Activated T-cell treated with anti-CD3 and anti-CD28 coated beads, Interleukin-2, amount 50 U/mL, for 1 hour (primary cell): ENCODE measurements around the gene OS9.

Experiments
- DNase-seq: peaks from one replicate; pipeline ENCODE4 v3.0.0-alpha.2; 2020

Gene OS9

DNA sequence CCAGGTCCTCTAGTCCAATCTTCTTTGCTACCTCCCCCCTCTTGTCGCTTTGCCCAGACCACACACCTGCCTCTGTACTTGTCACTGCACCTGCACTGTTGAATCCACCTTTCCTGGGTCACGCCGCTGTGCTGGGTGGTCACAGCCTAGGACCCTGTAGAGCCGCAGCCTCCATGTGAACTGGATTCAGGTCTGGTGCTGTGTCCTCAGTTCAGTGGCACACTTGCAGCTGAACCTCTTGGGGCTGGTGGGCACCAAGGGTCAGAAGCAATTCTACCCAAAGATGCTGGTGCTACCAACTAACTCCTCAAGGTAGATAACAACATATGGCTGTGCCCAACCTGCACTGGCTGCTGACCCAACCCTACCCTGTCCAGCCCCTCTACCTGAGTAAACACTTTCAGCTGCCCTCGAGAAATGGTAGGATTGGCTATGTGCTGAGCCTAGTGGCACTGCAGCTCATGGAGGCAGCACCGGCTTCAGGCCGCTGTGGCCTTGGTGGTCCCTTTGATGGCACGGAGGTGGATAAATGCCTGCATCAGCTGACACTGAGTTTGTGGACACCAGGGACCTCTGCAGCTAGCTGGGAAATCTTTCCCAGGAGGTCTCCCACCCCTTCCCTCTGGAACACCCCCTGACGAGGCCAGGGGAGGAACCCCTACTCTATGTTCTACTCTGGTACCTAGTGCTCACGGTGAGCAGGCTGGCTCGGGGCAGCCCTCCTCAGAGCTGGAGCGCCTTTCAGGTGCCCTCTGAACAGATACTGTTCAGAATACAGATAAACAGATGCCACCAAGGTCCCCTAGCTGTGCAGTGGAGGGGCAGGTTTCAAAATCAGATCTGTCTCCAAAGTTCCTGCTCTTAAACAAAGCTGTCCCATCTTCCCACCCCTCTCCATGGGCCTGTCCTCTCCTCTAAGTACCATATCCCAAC lies 30.3 kb downstream of the OS9 start:
- no peak for DNase-seq

DNA sequence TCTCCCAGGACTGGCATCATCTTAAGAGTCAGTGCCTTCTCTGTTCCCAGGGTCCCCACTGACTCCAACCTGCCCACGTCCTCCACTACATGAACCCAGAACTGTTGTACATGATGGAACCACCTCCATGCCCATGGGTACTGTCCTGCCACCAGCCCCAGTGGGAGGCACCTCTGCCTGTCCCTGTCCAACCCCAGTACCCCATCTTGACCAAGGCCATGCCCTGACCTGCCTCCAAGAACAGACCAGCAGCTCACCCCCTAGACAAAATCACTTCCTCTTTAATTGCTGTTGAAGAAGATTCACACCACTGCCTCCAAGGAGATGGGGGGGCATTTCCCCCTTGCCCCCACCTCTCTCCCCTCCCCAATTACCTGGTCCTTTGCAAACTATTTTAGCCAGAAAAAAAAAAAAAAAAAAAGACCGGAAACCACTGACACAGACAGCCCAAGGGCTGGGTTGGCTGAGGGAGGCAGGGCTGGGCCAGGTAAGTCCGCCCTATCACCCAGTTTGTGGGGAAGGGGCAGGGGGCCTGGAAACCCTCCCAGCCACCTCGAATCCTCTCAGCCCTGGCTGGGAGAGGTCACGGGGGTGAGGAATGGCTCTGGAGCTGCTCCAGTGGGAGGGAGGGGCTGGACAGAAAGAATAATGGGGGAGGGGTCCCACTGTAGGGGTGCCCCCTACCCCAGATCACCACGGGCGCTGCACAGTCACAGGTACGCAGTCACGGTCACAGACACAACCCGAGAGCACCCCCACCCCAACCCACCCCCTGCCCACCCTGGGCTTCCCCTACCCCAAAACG lies 31.2 kb downstream of the OS9 start:
- DNase-seq = no peak

DNA sequence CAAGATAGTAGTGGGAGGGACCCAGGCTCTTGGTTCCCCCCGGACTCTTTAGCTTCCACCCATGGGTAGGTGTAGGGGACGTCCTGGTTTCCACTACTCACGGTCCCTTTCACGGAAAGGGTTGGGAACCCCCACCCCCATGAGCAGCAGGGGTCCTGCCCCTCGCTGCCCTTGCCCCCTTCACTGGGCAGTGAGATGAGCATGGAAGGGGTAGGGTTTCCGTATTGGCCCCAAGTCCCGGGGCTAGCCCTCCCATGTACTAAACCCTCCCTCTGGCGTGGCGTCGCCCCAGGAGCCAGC lies 31.9 kb downstream of the OS9 start:
- no peak for DNase-seq

DNA sequence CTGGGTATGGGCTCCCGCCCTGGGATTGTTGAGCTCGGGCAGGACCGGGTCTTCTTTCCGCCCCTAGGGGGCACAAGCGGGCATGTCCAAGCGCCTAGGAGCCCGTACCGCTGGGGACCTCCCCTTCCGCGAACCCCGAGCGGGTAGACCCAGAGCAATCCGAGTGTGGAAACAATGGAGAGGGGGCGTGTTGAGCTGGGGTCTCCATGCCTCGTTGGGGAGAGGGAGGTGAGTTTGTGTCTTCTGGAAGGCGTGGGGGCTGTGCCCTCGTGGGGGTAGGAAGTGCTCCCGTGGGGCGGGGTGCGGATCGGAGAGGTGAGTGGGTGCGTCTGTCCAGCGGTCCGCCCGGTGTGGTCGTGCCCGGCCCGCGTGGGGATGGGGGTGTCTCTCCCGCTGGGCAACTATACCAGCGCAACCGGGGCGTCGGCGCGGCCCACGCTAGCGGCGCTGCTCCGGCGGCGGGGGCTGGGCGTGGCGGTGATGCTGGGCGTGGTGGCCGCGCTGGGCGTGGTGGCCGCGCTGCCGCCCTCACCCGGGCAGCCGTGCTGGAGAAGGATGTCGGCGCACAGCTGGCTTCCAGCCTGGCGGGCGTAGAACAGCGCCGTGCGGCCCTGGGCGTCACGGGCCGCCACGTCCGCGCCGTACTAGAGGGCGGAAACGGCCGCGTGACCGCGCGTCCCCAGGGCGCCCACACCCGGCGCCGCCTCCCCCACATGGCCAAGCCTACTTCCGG lies 32.4 kb downstream of the OS9 start:
- no peak for DNase-seq

DNA sequence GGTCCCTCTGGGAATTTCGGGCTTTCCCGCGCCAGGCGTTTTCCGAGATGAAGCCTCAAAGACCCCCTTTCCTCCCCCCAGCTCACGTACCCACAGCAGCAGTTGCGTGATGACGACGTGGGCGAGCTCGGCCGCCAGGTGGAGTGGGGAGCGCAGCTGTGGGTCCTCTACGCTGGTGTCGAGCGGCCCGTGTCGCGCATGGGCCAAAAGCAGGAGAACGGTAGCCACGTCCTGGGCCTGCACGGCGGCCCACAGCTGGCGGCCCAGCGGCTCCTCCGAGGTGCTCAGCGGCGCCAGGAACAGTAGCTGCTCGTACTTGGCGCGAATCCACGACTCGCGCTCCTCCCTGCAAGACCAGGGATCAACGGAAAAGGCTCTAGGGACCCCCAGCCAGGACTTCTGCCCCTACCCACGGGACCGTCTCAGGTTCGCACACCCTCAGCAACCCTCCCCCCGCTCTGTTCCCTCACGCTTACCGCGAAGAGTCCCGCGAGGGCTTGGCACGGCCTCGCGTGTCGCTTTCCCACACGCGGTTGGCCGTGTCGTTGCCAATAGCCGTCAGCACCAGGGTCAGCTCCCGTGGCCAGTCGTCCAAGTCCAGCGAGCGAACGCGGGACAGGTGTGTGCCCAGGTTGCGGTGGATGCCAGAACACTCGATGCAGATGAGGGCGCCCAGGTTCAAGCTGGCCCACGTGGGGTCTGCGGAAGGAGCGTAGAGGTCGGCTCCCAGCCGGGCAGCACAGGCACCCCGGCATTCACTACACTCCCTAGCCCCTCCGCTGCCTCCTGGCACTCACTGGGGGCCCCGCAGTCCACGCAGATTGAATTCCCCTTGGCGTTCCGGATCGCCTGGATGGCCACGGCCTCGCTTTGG lies 33.2 kb downstream of the OS9 start:
- no peak for DNase-seq

DNA sequence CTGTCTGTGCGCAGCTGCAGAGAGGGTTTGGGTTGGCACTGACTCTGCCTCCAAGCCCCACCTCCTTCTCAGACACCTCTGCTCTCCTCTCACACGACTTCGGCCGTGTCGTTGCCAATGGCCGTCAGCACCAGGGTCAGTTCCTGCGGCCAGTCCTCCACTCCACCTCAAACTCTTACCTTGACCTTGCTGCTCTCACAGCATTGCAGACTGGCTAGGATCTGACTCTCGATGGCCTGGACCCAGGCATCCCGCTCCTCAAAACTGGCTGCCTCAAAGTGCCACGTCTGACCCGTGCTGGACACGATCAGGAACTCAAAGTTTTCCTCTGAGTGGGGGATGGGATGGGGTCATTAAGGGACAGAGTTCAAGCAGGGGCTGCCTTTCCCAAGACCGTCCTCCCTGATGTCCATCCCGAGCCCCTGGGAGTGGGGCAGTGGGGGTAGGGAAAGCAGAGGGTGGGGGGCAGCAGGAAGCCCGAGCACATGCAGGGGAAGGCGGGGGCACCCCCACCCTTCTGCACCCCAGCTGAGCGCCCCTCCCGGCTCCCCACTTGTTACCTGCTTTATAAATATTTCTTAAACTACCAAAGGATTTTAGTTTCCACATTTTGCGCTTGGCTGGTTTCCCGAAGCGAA lies 33.9 kb downstream of the OS9 start:
- no peak for DNase-seq

DNA sequence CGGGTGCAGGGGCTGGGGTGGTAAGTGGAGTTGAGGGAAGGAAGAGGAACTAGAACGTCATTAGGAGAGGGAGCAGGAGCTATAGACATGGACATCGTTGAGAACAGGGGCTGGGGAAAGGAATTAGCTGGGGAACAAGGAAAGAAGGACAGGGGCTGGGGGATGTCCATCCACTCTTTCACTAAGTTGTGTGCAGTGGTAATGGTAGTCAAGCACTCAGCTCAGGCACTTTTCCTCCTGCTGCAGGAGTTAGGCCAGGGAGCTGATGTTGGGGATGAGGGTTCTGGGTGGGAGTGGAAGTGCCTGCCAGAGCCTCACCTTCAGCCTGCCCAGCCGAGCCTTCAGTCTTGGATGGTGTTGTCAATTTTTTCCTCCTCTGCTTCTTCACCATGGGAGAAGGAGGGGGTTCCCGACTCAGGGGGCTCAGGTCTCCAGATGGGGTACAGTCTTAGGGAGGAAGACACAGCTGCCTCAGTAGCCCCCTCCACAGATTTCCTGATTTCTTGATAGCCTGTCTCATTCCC lies 35.5 kb downstream of the OS9 start:
- DNase-seq = no peak

DNA sequence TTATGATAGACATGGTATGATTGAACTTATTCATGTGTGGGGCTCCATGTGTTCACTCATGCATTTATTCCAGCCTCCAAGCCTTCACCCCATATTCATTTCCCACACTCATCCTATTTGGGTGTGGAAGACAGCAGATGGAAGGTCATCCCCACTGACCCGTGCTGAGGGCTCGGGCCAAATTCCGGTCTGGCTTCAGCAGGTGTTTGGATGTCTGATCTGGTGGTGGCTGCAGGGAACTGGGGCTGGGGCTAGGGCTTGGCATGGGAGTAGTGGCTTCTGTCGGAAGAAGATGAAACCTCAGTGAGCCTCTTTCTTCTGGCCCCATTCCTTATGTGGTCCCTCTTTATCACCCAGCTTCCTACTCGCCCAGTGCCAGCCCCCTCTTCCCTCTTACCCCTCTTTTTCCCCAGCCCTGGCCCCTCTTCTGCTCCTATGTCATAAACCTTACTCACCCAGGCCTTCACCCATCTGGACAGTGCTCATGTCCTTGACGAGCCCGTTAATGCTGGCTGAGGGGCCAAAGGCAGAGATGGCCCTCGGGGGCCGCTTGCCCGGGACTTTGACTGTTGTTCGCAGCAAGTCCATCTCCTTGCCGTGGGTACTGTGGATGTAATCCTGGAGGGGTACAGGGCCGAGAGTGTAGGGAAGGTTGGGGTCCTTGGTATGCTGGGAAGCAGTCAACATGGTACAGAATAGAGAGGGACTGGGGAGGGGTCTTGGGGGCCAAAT lies 36.6 kb downstream of the OS9 start:
- DNase-seq = no peak

DNA sequence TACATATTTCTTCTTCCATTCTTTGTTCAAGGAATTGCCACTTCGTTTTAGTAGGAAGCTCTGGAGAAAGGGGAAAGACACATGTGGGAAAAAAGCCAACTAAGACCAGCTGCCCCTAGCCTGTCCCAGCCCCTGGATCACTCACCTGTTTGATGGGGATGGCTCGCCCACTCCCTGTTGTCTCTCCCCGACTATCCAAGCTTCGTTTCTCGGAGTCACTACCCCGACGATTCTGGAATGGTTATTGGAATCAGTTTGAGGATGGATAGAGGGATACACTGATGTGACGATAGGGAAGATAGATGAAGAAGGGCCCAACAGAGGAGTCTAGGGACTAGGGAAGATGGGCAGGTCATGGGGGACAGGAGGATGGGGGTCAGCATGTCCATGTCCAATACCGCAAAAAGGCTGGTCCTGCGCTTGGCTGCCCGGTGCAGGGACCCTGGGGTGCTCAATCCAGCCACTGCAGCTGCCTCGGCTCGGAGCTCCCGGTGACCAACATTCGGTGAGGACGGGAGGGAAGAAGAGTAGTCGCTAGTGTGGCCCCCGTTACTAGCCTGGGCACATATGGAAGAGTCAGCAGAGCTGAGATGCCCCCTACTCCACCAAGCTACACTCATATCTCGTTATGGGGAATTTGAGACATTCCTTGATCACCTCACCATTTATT lies 37.6 kb downstream of the OS9 start:
- DNase-seq = no peak

DNA sequence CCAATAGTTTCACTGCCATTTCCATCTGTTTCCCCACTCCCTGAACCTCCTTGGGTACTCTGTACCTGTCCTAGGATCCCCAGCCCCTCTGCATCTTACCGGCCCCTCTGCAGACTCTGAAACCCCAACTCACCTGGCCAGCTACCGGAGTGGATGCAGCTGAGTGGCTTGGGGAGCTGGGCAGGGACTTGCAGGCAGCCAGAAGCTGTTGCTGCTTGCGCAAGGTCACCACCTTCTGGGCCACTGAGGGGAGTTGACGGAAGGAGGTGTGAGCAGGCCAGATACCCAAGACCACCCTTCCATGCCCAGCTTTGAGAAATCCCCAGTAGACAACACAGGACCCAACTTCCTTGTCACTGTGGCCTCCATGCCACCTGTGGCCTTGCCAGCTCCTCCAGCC lies 38.3 kb downstream of the OS9 start:
- no peak for DNase-seq

DNA sequence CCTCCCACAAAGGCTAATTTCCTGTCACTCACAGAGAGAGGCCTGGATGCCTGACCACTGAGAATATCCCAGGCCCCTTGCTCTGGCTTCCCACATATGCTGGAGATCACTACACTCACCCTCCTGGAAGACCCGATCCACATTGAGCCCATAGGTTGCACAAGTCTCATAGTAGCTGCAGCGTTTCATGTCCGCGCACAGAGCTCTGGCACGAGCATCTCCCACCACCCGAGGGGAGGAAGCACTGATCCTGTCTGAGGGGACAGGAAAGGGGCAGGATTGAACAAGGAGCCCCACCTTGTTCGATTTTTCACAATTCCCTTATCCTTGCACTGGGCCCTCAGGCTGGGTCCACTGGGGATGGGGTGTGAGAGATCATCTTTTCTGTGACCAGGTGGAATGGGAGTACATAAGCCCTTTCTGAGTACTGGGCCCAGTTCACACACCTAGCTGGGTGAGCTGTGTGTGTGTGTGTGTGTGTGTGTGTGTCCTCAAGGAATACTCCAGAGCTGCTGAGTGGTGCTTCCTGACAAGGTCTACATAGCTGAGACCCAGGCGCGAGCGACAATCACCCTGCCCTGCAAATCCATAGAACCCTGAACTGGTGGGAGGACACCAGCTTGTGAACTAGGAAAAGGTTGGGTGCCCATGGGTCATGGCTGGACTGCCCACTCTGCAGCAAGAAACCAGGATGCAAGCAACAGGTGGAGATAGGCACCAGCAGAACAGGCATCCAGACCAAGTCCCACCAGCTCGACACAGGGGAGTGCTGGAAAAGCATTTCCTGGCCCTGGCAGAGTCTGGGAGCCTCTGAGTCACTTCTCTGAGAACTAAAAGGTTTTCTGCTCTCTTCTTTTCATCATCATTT lies 39.0 kb downstream of the OS9 start:
- no peak for DNase-seq

DNA sequence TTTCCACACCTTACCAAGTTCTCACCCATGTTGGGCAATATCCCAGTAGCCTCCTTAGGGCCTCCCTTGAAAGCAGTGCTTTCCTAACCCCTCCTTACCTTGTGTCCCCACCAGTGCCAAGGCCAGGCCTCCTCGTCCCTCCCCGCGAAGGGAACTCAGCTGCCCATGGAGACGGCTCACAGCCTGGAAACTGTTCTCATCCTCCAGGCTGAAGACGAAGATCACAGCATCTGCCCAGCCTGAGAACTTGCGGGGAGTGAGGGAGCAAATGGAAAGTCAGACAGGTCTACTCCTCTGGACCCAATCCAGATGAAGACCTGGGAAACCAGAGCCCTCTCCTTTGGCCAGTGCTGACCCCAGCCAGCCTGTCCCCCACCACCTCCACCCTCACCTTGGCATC lies 40.0 kb downstream of the OS9 start:
- no peak for DNase-seq

DNA sequence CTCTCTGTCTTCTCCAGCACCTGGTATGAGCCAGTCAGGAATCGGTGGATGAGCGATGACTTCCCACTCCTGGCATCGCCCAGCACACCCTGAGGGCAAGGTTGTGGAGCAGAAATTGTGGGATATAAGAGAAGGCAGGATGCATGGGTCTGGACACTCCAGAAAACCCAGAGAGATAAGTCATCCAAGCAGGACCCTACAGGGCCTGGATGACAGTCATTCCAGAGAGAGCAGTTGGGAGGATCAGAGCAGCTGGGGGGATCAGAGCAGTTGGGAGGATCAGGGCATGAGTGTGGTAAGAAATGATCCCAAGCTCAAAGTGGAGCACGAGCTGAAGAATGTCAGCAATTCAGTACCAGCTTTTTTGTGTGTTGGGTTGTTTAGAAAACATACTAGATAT lies 40.7 kb downstream of the OS9 start:
- no peak for DNase-seq

DNA sequence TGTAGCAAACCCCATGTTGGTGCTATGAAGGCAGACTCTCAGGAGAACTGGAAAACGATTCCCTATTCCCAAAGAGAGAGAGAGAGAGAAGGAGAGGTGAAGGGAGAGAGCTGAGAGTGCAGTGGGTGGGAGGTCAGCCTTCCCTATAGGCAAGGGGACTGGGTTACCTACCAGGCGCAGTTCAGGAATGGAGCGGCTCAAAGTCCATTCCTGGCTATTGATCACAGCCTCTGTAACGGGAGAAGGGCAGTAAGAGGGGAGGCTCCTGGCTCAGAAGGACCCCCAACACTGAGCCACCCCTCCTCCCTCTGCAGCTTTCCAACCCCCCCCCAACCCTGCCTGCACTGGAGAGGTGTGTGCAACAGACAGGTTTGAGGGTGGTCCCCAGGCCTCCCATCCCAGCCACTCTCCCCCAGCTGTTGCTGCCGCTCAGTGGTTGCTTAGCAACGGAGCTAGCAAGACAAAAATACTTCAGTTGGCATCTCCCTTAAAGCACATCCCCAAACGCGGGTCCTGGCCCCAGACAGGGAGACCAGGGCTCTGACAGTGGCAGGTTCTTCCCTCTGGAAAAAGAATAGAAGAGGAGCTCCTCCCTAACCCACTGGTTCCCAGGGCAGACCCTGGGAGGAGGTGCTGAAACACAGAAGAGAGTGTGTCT lies 41.4 kb downstream of the OS9 start:
- DNase-seq = no peak

DNA sequence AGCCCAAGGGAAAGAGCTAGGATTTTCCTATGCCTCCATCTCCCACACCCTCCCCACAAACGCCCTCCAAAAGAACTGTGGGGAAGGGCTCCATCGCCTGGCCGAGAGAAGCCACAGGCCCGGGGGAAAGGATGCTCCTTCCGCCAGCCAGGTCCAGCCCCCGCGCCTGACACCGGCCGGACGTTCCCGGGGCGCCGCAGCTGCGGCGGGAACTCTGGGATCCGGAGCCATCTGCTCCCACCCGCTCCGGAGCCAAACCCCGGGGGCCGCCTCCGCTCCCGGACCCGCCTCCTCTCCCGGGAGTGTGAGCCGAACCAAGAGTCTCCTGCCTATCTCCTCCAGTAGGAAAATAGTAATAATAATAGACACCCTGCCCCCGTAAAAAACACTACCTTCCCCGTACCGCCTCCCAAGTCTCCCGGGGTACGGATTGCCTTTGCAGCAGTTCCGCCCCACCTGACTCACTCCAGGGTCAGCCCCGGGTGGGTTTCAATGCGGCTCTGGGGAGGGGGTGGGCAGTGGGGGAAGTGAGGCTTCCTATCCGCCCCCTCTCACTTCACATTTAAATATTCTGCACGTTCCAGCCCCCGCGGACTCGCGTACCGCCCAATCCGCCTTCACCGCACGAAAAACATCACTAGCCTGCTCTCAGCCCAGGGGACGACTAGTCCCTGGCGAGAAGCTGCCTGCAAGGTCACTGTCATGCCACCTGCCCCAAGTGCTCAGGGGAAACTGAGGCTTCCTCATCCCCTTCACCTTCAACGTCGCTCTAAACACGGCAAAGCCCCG lies 42.2 kb downstream of the OS9 start:
- DNase-seq = no peak

DNA sequence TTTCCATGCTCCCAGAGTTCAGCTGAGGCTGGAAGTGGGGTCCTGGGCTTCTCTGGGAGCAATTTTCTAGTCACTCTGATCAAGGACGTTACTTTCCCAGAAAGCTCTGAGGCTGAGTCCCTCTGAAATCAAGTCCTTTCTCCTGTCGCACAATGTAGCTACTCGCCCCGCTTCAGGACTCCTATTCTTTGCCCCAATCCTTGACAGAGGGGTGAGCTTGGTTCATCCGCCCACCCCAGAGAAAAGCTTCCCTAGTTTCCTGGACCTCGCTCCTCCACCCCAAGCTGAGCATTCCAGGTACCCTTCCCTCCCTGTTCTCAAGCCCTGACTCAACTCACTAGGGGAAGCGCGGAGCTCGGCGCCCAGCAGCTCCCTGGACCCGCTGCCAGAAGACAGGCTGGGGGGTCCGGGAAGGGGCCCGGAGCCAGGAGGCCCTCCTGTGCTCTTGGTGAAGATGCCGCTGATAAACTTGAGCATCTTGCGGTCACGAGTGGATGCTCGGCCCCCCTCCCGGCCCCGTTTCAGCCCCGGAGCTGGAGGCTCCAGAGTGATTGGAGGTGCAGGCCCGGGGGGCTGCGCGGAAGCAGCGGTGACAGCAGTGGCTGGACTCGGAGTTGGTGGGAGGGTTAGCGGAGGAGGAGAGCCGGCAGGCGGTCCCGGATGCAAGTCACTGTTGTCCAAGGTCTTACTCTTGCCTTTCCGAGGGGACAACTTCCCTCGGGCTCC lies 43.0 kb downstream of the OS9 start:
- no peak for DNase-seq
